GM19043 (cell line): ENCODE measurements around the gene SARS1.

Source experiments
- ATAC-seq: cut with Tn5 transposase; IDR thresholded peaks from one replicate; pipeline ENCODE4 v1.9.1; 2021; ENCODE audit warnings: low read depth; ENCODE audit not compliant: unreplicated experiment

The SARS1 gene

GRCh38 chr1:109248797-109249629 is 35.3 kb downstream of the SARS1 start, which contains the start of gene CELSR2:
TSS of gene CELSR2 (plus strand) at chr1:109249539. CDS start at chr1:109250080, 541 bp downstream.
- peak; percentile 84 for ATAC-seq

GRCh38 chr1:109249654-109250401 is 36.1 kb downstream of the SARS1 start:
- ATAC-seq, result peak; percentile 27

- ATAC-seq, result no peak
Measured at GRCh38 chr1:109250454-109251276, 36.9 kb downstream of the SARS1 start.

GRCh38 chr1:109251277-109252166 is 37.8 kb downstream of the SARS1 start:
- no peak for ATAC-seq

- ATAC-seq, result no peak
Measured at GRCh38 chr1:109252167-109252892, 38.6 kb downstream of the SARS1 start.

- no peak for ATAC-seq
Measured at GRCh38 chr1:109252893-109253802, 39.4 kb downstream of the SARS1 start.

- no peak for ATAC-seq
Measured at GRCh38 chr1:109253803-109254620, 40.3 kb downstream of the SARS1 start.

GRCh38 chr1:109254621-109255096 is 40.9 kb downstream of the SARS1 start:
- no peak for ATAC-seq

GRCh38 chr1:109255097-109255651 is 41.5 kb downstream of the SARS1 start:
- ATAC-seq, result no peak

- ATAC-seq, result no peak
Measured at GRCh38 chr1:109255678-109256077, 42.0 kb downstream of the SARS1 start.

GRCh38 chr1:109256085-109256484 is 42.4 kb downstream of the SARS1 start:
- no peak for ATAC-seq

GRCh38 chr1:109256971-109257681 is 43.4 kb downstream of the SARS1 start:
- ATAC-seq, result no peak

- ATAC-seq, result no peak
Measured at GRCh38 chr1:109257682-109258421, 44.1 kb downstream of the SARS1 start.

- no peak for ATAC-seq
Measured at GRCh38 chr1:109258481-109259466, 45.1 kb downstream of the SARS1 start.
